ENCODE data around the gene OOSP4A. TPM values are rescaled to one million over a fixed set of nuclear protein-coding genes. Genes with fewer than 3 reads are reported as not detected.

The OOSP4A gene
- total and polyA plus RNA-seq, 10 donors, result not detected

DNA sequence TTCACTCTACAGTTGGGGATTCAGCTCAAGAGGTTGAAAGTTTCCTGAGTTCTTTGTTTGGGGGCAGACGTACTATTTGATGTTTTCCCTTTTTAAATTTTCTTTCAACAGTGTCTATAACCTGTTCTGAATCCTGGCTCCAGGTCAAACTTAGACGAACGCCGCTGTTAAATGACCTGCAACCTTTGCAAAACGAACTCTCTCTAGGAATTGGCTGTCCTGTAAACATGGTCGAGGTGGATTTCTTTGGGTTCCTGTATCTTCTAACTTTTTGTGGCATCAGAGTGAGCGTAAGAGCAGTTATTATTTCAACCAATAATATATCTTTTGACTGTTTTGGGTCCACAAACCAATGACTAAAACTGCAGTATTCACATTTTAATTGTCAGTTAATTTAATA lies 1.6 kb downstream of the OOSP4A start:
- no peaks in the 10 kb centered on the region for H3K36me3 ChIP-seq
- intact Hi-C loops (cut with DNase I; ENCODE audit: low total_unique reads), result no loop called here
- H3K9me3 ChIP-seq, result no peaks in the 10 kb centered on the region
- DNase-seq, result no peak
- H3K4me3 ChIP-seq, result no peak overlapping the region
- H3K27me3 ChIP-seq (replicated peaks in 1 of 7), result no peaks in the 10 kb centered on the region
- TF ChIP-seq POLR2A (IDR thresholded peaks at IDR 0.05), result no peak
- TF ChIP-seq, protein P1, sequence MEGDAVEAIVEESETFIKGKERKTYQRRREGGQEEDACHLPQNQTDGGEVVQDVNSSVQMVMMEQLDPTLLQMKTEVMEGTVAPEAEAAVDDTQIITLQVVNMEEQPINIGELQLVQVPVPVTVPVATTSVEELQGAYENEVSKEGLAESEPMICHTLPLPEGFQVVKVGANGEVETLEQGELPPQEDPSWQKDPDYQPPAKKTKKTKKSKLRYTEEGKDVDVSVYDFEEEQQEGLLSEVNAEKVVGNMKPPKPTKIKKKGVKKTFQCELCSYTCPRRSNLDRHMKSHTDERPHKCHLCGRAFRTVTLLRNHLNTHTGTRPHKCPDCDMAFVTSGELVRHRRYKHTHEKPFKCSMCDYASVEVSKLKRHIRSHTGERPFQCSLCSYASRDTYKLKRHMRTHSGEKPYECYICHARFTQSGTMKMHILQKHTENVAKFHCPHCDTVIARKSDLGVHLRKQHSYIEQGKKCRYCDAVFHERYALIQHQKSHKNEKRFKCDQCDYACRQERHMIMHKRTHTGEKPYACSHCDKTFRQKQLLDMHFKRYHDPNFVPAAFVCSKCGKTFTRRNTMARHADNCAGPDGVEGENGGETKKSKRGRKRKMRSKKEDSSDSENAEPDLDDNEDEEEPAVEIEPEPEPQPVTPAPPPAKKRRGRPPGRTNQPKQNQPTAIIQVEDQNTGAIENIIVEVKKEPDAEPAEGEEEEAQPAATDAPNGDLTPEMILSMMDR (IDR thresholded peaks at IDR 0.05 in 8 of 11, conservative IDR thresholded peaks at IDR 0.05 in 3 of 11), result no peak
- H3K27ac ChIP-seq, result no peak overlapping the region
- 77 to 89% (median 80%) methylated on average over 7 of the region's 7 CpGs for WGBS, 5 donors
- peaks cover 0 to 4% (median 0%) of the 10 kb centered on the region in 6 donors for H3K4me1 ChIP-seq

DNA sequence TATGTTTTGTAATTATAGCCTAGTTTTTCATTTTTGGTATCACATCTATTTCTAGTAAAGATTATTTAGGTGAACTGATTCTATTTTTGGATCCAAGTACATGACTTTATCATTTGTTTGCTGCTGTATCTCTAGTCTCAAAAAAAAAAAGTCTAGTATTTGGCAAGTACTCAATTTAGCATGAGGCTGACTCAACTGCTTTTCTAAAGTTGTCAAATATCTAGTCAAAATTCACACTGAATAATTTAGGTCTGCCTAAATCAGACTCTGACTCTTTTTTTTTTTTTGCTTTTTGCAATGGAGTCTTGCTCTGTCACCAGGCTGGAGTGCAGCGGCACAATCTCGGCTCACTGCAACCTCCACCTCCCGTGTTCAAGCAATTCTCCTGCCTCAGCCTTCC lies 2.4 kb downstream of the OOSP4A start:
- Histone ChIP-seq H3K4me3 (no peak overlapping the region), H3K4me1 (peaks cover 0 to 4% (median 0%) of the 10 kb centered on the region in 6 donors), H3K9me3 (no peaks in the 10 kb centered on the region), H3K36me3 (no peaks in the 10 kb centered on the region), H3K27ac (no peak overlapping the region), H3K27me3 (replicated peaks in 1 of 7) (no peaks in the 10 kb centered on the region)
- TF ChIP-seq, protein P1 (IDR thresholded peaks at IDR 0.05 in 8 of 11, conservative IDR thresholded peaks at IDR 0.05 in 3 of 11), result no peak
- TF ChIP-seq POLR2A (IDR thresholded peaks at IDR 0.05) (no peak), POLR2AphosphoS5 (IDR thresholded peaks at IDR 0.05) (no peak)
- no peak for DNase-seq
- intact Hi-C loops (cut with DNase I; ENCODE audit: low total_unique reads), result no loop called here
- 91 to 100% (median 98%) methylated on average over 3 of the region's 3 CpGs for whole genome bisulfite sequencing, 5 donors

DNA sequence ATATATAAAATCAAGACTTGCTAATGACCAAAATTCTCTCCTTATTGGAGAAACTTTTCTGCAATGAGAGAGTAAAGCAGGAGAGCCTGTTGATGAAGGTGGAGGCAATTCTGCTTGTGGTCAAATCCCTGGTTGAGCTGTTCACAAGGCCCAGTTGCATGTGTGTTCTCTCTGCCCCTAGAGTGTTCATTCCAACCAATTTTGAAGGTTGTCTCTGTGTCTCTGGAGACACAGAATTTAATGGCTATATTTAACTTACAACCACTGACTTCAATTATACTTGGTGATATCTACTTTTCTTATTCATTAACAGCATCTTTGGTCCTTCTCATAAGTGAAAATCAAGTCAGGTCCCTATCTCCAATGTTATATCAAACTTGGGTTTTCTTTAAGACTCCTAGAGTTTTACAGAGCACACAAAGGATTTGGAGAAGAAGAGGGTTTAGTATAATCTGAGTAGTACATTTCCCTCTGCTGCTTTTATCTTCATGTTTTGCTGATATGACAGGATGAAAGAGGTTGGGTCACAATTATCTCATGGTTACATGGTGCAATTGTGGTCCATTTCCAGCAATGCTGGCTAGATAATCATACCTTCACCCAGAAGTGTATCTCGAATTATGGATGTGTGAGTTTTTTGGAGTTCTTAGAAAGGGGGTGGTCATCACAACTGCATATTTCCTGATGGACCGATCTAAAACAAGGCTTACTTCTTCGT lies 4.0 kb downstream of the OOSP4A start:
- Histone ChIP-seq H3K27ac (no peak overlapping the region), H3K9me3 (no peaks in the 10 kb centered on the region), H3K36me3 (no peaks in the 10 kb centered on the region), H3K4me3 (no peak overlapping the region), H3K27me3 (replicated peaks in 1 of 7) (no peaks in the 10 kb centered on the region), H3K4me1 (no peaks in the 10 kb centered on the region)
- intact Hi-C loops (cut with DNase I; ENCODE audit: low total_unique reads), result no loop called here
- WGBS, 5 donors, result 85 to 96% (median 90%) methylated on average over 3 of the region's 3 CpGs
- TF ChIP-seq, protein P1 (IDR thresholded peaks at IDR 0.05 in 8 of 11, conservative IDR thresholded peaks at IDR 0.05 in 3 of 11), result no peak
- TF ChIP-seq POLR2AphosphoS5 (IDR thresholded peaks at IDR 0.05) (no peak), POLR2A (IDR thresholded peaks at IDR 0.05) (no peak)
- DNase-seq, result no peak

DNA sequence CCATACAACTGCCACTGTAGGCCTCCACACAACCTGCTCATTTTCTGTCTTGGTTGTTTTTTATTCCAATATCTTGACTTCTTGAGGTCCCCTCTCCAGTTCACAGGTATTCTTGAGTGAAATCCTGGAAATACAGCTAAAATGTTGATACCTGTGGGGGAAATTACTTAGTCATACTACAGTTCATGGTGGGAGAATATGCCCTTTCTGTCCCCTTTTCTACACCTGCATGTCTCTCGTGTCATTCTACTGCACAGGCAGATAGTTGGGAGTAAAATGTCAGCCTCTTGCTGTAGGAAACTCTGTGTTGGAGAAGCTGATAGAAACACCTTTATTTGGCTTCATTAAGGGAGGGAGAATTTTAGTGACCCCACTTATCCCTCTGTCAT lies 4.6 kb downstream of the OOSP4A start:
- DNase-seq, result no peak
- Histone ChIP-seq H3K27ac (no peak overlapping the region), H3K27me3 (replicated peaks in 1 of 7) (no peaks in the 10 kb centered on the region), H3K9me3 (no peaks in the 10 kb centered on the region), H3K4me1 (no peaks in the 10 kb centered on the region), H3K36me3 (no peaks in the 10 kb centered on the region), H3K4me3 (no peak overlapping the region)
- intact Hi-C loops (cut with DNase I; ENCODE audit: low total_unique reads), result no loop called here
- TF ChIP-seq, protein P1 (IDR thresholded peaks at IDR 0.05 in 8 of 11, conservative IDR thresholded peaks at IDR 0.05 in 3 of 11), result no peak
- TF ChIP-seq POLR2A (IDR thresholded peaks at IDR 0.05) (no peak), POLR2AphosphoS5 (IDR thresholded peaks at IDR 0.05) (no peak)
- 70 to 95% (median 83%) methylated on average over 1 of the region's 1 CpG for WGBS, 5 donors
